ENCODE data around the gene SLC9A9.

DNA sequence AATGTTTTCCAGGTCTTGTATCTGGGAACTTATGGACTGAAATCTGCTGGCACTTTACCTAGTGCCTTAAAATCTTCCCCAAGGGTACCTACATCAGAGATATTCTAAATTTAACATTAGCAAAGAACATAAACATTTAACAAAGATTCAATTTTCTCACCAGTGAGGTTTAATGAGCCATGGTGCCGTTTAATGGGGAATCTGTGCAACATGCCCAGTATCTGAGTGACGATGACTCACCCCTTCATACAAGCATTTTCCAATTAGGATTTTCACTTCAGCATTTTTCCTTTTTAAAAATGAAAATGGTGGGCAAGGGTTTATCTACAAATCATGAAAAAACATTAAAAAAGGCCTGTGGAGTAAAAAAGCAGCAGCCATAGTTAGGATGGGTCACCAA lies 189.4 kb downstream of the SLC9A9 start:
- TF ChIP-seq, protein P1, sequence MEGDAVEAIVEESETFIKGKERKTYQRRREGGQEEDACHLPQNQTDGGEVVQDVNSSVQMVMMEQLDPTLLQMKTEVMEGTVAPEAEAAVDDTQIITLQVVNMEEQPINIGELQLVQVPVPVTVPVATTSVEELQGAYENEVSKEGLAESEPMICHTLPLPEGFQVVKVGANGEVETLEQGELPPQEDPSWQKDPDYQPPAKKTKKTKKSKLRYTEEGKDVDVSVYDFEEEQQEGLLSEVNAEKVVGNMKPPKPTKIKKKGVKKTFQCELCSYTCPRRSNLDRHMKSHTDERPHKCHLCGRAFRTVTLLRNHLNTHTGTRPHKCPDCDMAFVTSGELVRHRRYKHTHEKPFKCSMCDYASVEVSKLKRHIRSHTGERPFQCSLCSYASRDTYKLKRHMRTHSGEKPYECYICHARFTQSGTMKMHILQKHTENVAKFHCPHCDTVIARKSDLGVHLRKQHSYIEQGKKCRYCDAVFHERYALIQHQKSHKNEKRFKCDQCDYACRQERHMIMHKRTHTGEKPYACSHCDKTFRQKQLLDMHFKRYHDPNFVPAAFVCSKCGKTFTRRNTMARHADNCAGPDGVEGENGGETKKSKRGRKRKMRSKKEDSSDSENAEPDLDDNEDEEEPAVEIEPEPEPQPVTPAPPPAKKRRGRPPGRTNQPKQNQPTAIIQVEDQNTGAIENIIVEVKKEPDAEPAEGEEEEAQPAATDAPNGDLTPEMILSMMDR (optimal IDR thresholded peaks at IDR 0.05 in 1 of 3, IDR thresholded peaks at IDR 0.05 in 1 of 3, conservative IDR thresholded peaks at IDR 0.05 in 1 of 3; ENCODE audit: extremely low read depth in 1 of 3, insufficient read depth in 2 of 3, low read length in 3 of 3): no peak
- TF ChIP-seq EZH2 (IDR thresholded peaks at IDR 0.05; ENCODE audit: low read length): no peak

Measured in keratinocyte (primary cell).